NCI-H2171 (cell line): ENCODE results near the gene GRSF1.
A peak's percentile ranks its signal among the peaks of the same experiment; 100 is the strongest.
"Not testable (repeated sequence)": the region's sequence is repeated elsewhere in the genome, so short reads cannot be mapped to it uniquely, and the experiment has no call there.

Experiments
- DNase-seq: peaks from one replicate; lab custom pipeline; 2025; lab: John Stamatoyannopoulos, UW

Gene GRSF1

GRCh38 chr4:70839589-70840093 lies at the start of gene GRSF1:
Gene GRSF1, minus strand, starts transcription at chr4:70839890. Its CDS starts 63 bp downstream, at chr4:70839827.
- DNase-seq: peak; percentile 71

- no peak for DNase-seq
Measured at GRCh38 chr4:70885174-70885573, 45.5 kb upstream of the GRSF1 start.

GRCh38 chr4:70880739-70881138 lies 41.0 kb upstream of the GRSF1 start:
- DNase-seq: no peak

- DNase-seq: no peak
Measured at GRCh38 chr4:70877556-70877955, 37.9 kb upstream of the GRSF1 start.

GRCh38 chr4:70874268-70875156 lies 34.8 kb upstream of the GRSF1 start:
- DNase-seq: no peak

GRCh38 chr4:70873216-70873615 lies 33.5 kb upstream of the GRSF1 start:
- DNase-seq: no peak

- DNase-seq: no peak
Measured at GRCh38 chr4:70868778-70869177, 29.1 kb upstream of the GRSF1 start.

- DNase-seq: no peak
Measured at GRCh38 chr4:70863099-70863790, 23.6 kb upstream of the GRSF1 start.

GRCh38 chr4:70859066-70859465 lies 19.4 kb upstream of the GRSF1 start:
- DNase-seq: no peak

- no peak for DNase-seq
Measured at GRCh38 chr4:70858454-70858853, 18.8 kb upstream of the GRSF1 start.

- DNase-seq: no peak
Measured at GRCh38 chr4:70855464-70855863, 15.8 kb upstream of the GRSF1 start.

GRCh38 chr4:70849291-70849690 lies 9.6 kb upstream of the GRSF1 start:
- no peak for DNase-seq

- DNase-seq: no peak
Measured at GRCh38 chr4:70844180-70844579, 4.5 kb upstream of the GRSF1 start.

- no peak for DNase-seq
Measured at GRCh38 chr4:70842761-70843435, 3.2 kb upstream of the GRSF1 start.

GRCh38 chr4:70841951-70842350 lies 2.3 kb upstream of the GRSF1 start:
- DNase-seq: no peak

- no peak for DNase-seq
Measured at GRCh38 chr4:70841211-70841610, 1.5 kb upstream of the GRSF1 start.

- DNase-seq: not testable (repeated sequence)
Measured at GRCh38 chr4:70840631-70841030, 941 bp upstream of the GRSF1 start.

- not testable (repeated sequence) for DNase-seq
Measured at GRCh38 chr4:70840137-70840536, 447 bp upstream of the GRSF1 start.

- peak; percentile 6 for DNase-seq
Measured at GRCh38 chr4:70838666-70839588, 763 bp downstream of the GRSF1 start.

GRCh38 chr4:70838204-70838603 lies 1.5 kb downstream of the GRSF1 start:
- no peak for DNase-seq

- DNase-seq: no peak
Measured at GRCh38 chr4:70836081-70836480, 3.6 kb downstream of the GRSF1 start.
